Activated CD4-positive, alpha-beta T cell treated with anti-CD3 and anti-CD28 coated beads, Interleukin-2, Interleukin-6, amounts not matched to agents 100 ng/mL and 50 ng/mL, durations not matched to agents 16 hours and 8 hours (primary cell): ENCODE measurements around the gene ADPRH.

Experiments used
- DNase-seq: peaks from one replicate; pipeline ENCODE4 v3.0.0-alpha.2; 2020

The ADPRH gene

DNA sequence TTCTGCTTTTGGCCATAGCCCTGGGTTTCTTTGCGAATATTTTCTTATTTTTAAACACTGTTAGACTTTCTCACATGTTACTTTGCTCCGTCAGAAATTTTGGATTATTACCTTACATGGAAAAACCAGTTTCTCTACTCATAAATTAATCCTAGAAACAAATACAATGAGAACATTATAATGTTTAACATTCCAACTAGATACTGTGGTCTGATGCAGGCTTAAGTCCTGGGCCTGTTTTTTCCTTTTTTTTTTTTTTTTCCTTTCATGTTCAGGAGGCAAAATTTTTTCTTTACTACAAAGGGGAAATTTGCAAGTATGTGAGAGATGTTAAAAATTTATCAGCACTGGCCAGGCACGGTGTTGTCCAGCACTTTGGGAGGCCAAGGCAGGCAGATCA lies 52.2 kb downstream of the ADPRH start:
- no peak for DNase-seq

DNA sequence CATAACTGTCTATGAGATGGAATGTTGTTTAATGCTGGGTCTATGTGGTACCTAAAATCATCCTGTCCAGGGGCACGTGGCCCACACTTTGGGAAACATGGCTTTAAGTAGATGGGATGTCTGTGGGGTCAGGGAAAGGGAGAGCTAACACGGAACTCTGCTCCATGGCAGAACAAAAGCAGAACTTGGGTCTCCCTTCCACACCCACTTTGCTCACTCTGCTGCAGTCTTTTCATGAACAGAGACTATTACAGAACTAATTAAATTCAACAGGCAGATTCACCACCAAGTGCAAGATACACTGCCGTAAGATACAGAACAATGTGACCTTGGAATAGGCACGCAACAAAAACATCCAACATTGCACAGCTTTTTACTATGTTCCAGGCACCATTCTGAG lies 52.9 kb downstream of the ADPRH start:
- DNase-seq, result no peak

DNA sequence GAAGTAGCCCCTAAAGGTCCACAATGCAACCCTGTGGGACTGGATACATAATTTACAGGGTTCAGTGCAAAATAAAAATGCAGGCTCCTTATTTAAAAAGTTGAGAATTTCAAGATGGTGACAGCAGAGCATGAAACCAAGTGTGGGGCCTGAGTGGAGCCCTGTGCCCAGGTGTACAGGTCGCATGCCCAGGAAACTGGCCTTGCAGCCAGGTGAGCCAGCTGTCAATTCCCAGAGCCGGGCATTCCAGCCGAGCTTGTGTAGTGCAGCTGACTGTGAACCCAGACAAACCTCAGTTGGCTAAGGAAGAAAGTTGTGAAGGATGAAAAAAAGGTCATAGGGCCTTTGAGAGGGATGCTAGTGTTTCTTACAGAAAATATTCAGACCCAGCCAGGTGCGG lies 53.5 kb downstream of the ADPRH start:
- no peak for DNase-seq

DNA sequence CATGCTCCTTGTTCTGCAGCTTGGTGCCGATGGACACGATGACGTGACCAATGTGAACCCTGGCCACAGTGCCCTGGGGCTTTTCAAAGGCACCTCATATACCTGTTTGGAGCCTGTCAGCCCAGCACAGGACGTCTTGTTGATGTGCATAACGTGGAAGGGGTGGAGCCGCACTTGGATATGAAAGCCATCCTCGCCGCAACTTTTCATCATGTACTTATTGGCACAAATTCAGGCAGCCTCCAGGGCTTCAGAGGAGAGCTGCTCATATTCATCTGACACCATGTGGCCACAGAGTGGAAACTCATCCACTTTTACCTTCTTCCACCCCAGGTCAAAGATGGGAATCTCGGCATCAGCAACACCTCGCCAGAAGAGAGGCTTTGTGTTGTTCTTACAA lies 56.4 kb downstream of the ADPRH start:
- DNase-seq, result no peak

DNA sequence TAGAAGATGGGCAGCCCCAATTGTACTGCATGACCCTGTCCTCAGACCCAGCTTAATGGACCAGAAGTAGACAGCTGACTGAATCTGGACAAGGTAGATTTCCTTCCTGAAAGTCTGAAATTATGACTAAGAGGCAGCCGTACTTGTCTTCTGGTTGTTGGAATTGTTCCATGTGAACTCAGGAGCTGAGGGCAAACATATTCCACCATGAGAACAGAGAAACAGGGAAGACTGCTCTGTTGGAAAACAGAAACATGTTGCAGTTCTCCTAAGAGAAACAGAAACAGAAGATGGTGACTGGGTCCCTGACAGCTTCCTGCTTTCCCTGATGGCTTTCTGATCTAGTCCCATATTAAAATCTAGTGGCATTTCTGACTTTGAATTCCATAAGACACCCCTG lies 57.0 kb downstream of the ADPRH start:
- DNase-seq, result no peak

DNA sequence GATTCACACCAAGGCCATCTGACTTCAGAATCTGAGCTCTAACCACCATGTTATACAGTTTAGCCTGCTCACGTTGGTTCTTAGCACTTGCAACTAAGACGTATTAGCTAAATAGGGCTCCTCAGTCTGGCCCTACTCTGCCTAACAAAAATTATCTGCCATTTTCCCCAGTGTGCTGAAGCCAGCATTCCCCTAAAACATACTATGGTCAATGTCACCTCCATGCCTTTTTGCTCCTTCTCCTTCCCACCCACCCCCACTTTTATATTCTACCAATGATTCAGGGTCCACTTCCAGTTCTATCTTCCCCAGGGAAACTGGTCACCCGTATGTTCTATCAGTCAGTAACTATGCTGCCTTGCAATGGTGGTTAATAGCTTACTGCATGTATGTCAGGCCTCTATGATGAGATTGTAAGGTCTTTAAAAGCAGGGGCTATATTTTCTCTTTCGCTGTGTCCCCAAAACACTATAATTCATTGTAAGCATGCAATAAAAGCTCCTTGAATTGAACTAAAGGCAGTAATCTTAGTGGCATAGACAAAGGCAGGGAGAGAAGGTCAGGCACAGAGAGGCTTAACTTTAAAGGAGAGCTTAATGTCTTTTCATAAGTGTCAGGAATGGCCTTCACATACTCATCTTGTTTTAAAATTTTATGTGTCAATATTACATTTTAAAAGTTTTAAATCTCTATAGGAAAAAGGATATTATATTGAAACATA lies 57.8 kb downstream of the ADPRH start:
- DNase-seq, result no peak

DNA sequence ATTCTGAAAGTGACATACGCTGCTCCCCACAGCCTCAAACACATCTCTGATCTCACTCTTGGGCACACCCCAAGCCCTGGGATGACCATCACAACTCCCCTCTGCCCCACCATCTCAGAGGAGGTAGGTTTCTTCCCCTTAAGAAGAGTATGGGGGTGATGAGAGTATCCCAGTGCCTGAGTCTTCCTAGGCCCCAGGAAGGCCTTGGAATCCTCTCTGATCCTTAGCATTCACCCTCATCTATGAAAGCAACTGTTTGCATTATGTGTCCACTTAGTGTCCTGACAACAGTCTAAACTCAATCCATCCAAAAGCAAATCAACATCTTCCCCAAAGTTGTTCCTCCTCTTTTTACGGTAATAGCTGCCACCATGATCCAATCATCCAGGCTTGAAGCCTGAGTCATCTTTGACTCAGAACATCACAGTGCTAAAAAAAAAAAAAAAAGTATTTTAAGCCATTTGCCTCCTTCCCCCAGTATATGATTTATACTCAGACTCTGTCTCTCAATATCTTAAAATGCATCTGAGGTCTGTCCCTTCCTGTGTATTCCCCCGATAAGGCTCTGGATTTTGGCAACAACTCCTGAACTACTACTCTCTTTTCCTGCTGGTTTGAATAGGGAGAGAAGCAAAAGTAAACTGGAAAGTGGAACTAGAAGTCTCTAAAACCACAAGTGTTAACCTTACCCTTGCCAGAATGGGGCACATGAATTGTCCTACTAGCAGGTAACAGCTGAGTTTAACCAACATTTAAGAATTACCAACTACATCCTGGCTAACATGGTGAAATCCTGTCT lies 58.6 kb downstream of the ADPRH start:
- peak; percentile 68 for DNase-seq
